GM19193 (cell line): ENCODE results near the gene ANK3.

Source experiments
- POLR2A ChIP-seq: IDR thresholded peaks from 4 replicates; pipeline ENCODE4 v1.6.1; 2011; ENCODE audit not compliant: insufficient read depth, insufficient read length; ENCODE audit errors: extremely low read depth

Gene ANK3

GRCh38 chr10:60099998-60100747, 289.5 kb downstream of the ANK3 start:
- no peak for TF ChIP-seq POLR2A

DNA sequence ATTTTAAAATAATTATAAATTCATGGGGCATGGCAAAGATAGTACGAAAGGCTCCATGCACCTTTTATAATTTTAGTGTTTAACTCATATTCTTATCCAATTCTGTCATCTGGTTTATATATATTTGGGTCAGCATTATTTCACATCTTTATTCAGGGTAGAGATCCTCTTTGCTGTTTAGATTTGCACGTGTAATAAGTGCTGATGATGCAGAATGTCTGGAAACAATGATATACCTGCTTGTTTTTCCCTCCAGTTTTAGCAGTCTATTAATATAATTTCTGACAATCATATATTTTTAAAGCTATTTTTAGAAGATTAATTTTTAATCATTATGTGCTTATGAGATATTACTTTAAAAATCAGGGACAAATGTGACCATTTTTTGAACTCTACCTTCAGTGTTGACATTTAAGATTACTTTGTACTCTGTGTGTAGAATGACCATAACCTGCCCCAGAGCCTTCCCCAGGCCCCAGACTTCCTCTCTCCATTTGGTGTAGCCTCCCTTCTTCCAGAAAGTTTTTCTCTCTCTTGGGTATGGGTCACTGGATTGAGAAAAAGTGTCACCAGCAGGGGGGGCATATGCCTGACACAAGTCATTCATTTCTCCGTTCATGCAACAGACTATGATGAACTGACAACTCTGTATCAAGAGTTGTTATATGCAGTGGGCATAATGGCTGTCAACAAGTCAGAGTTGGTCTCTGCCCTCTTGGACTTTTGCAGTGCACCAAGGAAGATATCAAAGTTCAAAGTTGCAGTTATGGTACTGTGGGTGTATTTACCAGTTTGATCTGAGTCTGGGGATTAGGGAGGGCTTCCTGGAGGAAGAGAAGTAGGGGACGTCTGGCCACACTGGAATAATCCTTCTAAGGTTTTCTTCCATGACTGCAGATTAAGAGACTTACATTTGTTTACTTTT, 290.7 kb downstream of the ANK3 start:
- TF ChIP-seq POLR2A: no peak

- TF ChIP-seq POLR2A: no peak
Observed at GRCh38 chr10:60096761-60097513, 292.7 kb downstream of the ANK3 start.

GRCh38 chr10:60093317-60093716, 296.4 kb downstream of the ANK3 start:
- TF ChIP-seq POLR2A: no peak

- no peak for TF ChIP-seq POLR2A
Observed at GRCh38 chr10:60086862-60087261, 302.8 kb downstream of the ANK3 start.

DNA sequence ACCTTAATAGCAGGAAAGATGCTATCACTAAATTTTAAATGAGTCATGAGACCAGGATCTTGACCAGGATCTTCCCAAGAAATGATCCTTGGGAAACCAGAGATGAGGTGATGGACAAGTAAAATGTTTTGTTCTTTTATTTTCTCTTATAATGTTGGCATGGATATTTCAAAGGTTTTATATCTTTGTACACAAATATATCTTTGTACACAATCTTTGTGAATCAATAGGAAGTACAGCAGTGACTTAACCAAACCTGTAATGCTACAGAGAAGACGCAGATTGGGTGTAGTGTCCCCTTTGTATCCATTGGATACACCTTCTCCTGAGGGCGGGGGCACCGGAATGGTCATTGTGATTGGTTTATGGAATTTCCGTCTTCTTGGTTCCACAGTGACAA, 303.3 kb downstream of the ANK3 start:
- no peak for TF ChIP-seq POLR2A

- no peak for TF ChIP-seq POLR2A
Observed at GRCh38 chr10:60082744-60083344, 306.8 kb downstream of the ANK3 start.

GRCh38 chr10:60082341-60082740, 307.3 kb downstream of the ANK3 start:
- TF ChIP-seq POLR2A: no peak

- no peak for TF ChIP-seq POLR2A
Observed at GRCh38 chr10:60073781-60074656, 315.7 kb downstream of the ANK3 start.

GRCh38 chr10:60073397-60073780, 316.3 kb downstream of the ANK3 start:
- no peak for TF ChIP-seq POLR2A

DNA sequence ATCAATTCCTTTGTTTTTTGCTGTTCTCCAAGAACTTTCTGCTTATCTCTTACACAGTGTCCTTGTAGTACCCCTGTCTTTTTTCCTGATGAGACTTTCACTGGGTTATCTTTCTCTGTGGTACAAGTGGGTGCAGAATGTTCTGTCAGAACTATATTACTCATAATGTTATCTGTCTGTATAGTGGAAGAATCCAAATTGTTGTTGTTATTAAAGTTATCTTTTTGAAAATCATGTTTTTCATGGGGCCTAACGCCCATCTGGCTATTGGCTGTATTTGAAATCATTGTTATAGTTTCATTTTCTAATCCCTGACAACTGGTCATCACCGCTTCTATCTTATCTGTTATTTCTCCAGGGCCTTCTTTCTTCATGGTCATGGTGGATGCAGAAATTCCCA, 320.4 kb downstream of the ANK3 start:
- TF ChIP-seq POLR2A: no peak

DNA sequence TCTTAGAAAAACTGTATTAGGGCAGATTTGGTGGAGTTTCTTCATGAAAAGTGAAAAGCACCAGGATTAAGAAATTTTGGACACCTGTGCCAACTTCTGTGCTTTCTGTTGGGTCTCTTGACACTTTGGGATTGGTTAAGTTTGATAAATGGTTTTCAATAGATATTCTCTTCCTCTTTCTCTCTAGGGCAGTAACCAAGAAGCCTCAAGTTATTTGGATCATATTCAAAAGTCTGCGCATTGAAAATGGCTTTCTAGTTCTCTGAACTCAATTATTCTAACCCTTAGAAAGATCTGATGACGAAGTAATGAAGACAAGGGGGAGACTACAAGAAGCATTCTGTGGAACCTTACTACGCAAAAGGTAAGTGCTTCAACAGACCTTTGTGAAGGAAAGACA, 339.3 kb downstream of the ANK3 start:
- no peak for TF ChIP-seq POLR2A

DNA sequence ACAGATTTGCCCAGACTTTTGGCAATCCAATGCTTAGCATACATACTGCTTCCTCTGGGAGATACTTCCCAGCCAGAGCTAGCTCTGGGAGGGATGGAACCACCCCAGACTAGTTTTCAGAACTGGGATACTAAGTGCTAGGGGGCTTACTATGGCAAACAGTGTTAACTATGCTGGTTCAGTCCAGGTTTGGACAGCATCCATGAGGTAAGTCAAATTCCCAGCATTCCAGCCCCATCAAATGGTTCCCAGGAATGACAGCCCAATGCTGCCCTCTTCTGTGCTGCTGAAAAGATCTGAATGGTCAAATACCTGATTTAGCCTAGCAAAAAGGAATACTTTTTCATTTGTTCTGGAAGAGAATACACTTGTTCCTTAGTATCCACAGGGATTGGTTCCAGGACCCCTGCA, 341.6 kb downstream of the ANK3 start:
- TF ChIP-seq POLR2A: no peak

GRCh38 chr10:60045571-60045970, 344.1 kb downstream of the ANK3 start:
- TF ChIP-seq POLR2A: no peak
